GM19239 (cell line): Measurements from ENCODE around the gene EFCAB11.

ENCODE experiments used
- DNase-seq: peaks from one replicate; pipeline ENCODE4 v3.0.0; 2011; ENCODE audit warnings: low spot score; ENCODE audit not compliant: insufficient read length
- FAIRE-seq: peaks from 2 replicates; lab custom pipeline; 2011; peaks lifted over from hg19 to GRCh38; lab: Jason Lieb, UNC

Gene EFCAB11

GRCh38 chr14:89781046-89781445 is 173.5 kb downstream of the EFCAB11 start:
- no peak for FAIRE-seq
- no peak for DNase-seq

- DNase-seq (no peak), FAIRE-seq (no peak)
Measured at GRCh38 chr14:89779707-89780106, 174.8 kb downstream of the EFCAB11 start.

GRCh38 chr14:89775946-89776345 is 178.6 kb downstream of the EFCAB11 start:
- no peak for DNase-seq
- FAIRE-seq: no peak

GRCh38 chr14:89775151-89775550 is 179.4 kb downstream of the EFCAB11 start:
- DNase-seq (no peak), FAIRE-seq (no peak)

- FAIRE-seq (peak; percentile 92), DNase-seq (peak; percentile 67)
Measured at GRCh38 chr14:89773644-89774316, 180.8 kb downstream of the EFCAB11 start.

- no peak for FAIRE-seq
- no peak for DNase-seq
Measured at GRCh38 chr14:89773151-89773550, 181.4 kb downstream of the EFCAB11 start.

- FAIRE-seq: no peak
- no peak for DNase-seq
Measured at GRCh38 chr14:89771251-89771650, 183.3 kb downstream of the EFCAB11 start.

- peak; percentile 31 for DNase-seq
- peak; percentile 96 for FAIRE-seq
Measured at GRCh38 chr14:89767861-89768268, 186.7 kb downstream of the EFCAB11 start.

- peak; percentile 21 for FAIRE-seq
- no peak for DNase-seq
Measured at GRCh38 chr14:89767131-89767530, 187.4 kb downstream of the EFCAB11 start.

- FAIRE-seq: no peak
- DNase-seq: no peak
Measured at GRCh38 chr14:89765346-89765745, 189.2 kb downstream of the EFCAB11 start.

- no peak for FAIRE-seq
- no peak for DNase-seq
Measured at GRCh38 chr14:89760086-89760485, 194.4 kb downstream of the EFCAB11 start.

GRCh38 chr14:89757313-89757939 is 197.1 kb downstream of the EFCAB11 start:
- FAIRE-seq (no peak), DNase-seq (no peak)

- no peak for FAIRE-seq
- no peak for DNase-seq
Measured at GRCh38 chr14:89755816-89756215, 198.7 kb downstream of the EFCAB11 start.

GRCh38 chr14:89753828-89754412 is 200.6 kb downstream of the EFCAB11 start:
- DNase-seq (no peak), FAIRE-seq (no peak)

GRCh38 chr14:89750908-89751392 is 203.6 kb downstream of the EFCAB11 start:
- FAIRE-seq (no peak), DNase-seq (no peak)

- DNase-seq (no peak), FAIRE-seq (no peak)
Measured at GRCh38 chr14:89750281-89750755, 204.2 kb downstream of the EFCAB11 start.

GRCh38 chr14:89748004-89748403 is 206.5 kb downstream of the EFCAB11 start:
- no peak for FAIRE-seq
- no peak for DNase-seq

GRCh38 chr14:89747126-89747525 is 207.4 kb downstream of the EFCAB11 start:
- no peak for FAIRE-seq
- no peak for DNase-seq

- FAIRE-seq: no peak
- DNase-seq: no peak
Measured at GRCh38 chr14:89746654-89747053, 207.9 kb downstream of the EFCAB11 start.

- DNase-seq (no peak), FAIRE-seq (no peak)
Measured at GRCh38 chr14:89746135-89746534, 208.4 kb downstream of the EFCAB11 start.
